Psoas muscle (tissue), 8 donors: ENCODE results near the gene GOT1. TPM values are rescaled to one million over a fixed set of nuclear protein-coding genes. Genes with fewer than 3 reads are reported as not detected.

Experiments used
- ATAC-seq, 4 donors: fragments of 200-7000 bp; cut with Tn5 transposase; one replicate each; pipeline ENCODE4 v1.9.1; 2020; ENCODE audit warnings: moderate library complexity in 3 of 4, mild to moderate bottlenecking in 2 of 4
- DNase-seq, 2 donors: peaks; one replicate each; pipeline ENCODE4 v3.0.0-alpha.2; 2020
- H3K27ac ChIP-seq: fragments of 200-600 bp; one replicate; pipeline ENCODE4 v1.8.0; 2022
- H3K27me3 ChIP-seq, 3 donors: fragments of 200-600 bp in 1 of 3; one replicate each; pipeline versions ENCODE4 v1.6.1 to v1.8.0; 2013 to 2022; ENCODE audit warnings: low read length in 2 of 3, mild to moderate bottlenecking in 2 of 3, moderate library complexity in 1 of 3; ENCODE audit not compliant: insufficient read depth in 3 of 3
- H3K36me3 ChIP-seq, 2 donors: fragments of 200-600 bp in 1 of 2; one replicate each; pipeline versions ENCODE4 v1.6.1 to v1.8.0; 2013 to 2022; ENCODE audit warnings: low read depth in 1 of 2, mild to moderate bottlenecking in 1 of 2, moderate library complexity in 1 of 2; ENCODE audit not compliant: insufficient read depth in 1 of 2
- H3K4me1 ChIP-seq: fragments of 200-600 bp; one replicate; pipeline ENCODE4 v1.8.0; 2022
- H3K4me3 ChIP-seq: fragments of 200-600 bp; one replicate; pipeline ENCODE4 v1.8.0; 2022; ENCODE audit warnings: mild to moderate bottlenecking
- H3K9me3 ChIP-seq: fragments of 200-600 bp; one replicate; pipeline ENCODE4 v1.8.0; 2022
- WGBS, 3 donors: extraction: QIAGEN DNeasy Blood & Tissue Kit; methylation state at CpG; one replicate each; pipeline versions ENCODE4 v1.1.6 to v1.1.7; 2013; 5-methylcytosine and 5-hydroxymethylcytosine counted together
- intact Hi-C, 2 donors: fragments of 100-400 bp; cut with DNase I; formaldehyde crosslinking; loops; one replicate each; pipeline versions ENCODE4 v1.11.0 to v1.14.2; 2022
- long read RNA-seq, 2 donors: library from polyadenylated mRNA; unstranded; transcript quantifications; one replicate each; pipeline ENCODE4 v2.0.0, GENCODE V29; 2021
- polyA plus RNA-seq, 3 donors: library from polyadenylated mRNA; stranded (reverse); fragments of 200-250 nt; gene quantifications; one replicate each; pipeline ENCODE4 v1.2.3, GENCODE V29; 2013
- total RNA-seq, 4 donors: library from RNA; stranded (reverse); fragmentation: NEBNext Ultra II Directional in 2 of 4; extraction: Animal tissue kit (Norgen Biotek cat#: 25700) in 2 of 4; gene quantifications; one replicate each; pipeline versions ENCODE4 v1.2.1 to v1.2.4, GENCODE V29; 2021 to 2023
- TF ChIP-seq, protein P1 (sequence below): fragments of 200-600 bp; IDR thresholded peaks from one replicate; pipeline ENCODE4 v1.8.0; 2022; ENCODE audit warnings: antibody characterized with exemption
- donor health status: healthy with polysubstance abuse.
- donor health status: DM: no; HTN: no; CAD: no; lungs with moderate emphysema.
- donor health status: Bipolar disorder and iron deficiency.
- donor health status: healthy.
- donor health status: DM: yes; HTN: yes; CAD: no.
- donor health status: DM: no; HTN: no; CAD: no.
- donor health status: DM: no; HTN: no; CAD: no.
- donor health status: DM: yes; HTN: yes; CAD: no.

The GOT1 gene
- total RNA-seq (100 to 1,000 TPM in 3 of 4 donors, 10 to 100 TPM in 1; 98.9 to 381 (median 223) TPM), polyA plus RNA-seq (100 to 1,000 TPM in 2 of 3 donors, 10 to 100 TPM in 1; 87.7 to 299 (median 208) TPM)
- long read RNA-seq, donor 1, transcript GOT1-201 (9 exons, 2,923 nt): major isoform, 105 of 115 reads
- long read RNA-seq, donor 1, partial matches to known transcripts: 1 of 115 reads
- long read RNA-seq, donor 1, other reads (novel, unspliced or antisense): 8 of 115 reads
- long read RNA-seq, donor 2, transcript GOT1-201 (9 exons, 2,923 nt): major isoform, 345 of 367 reads
- long read RNA-seq, donor 2, partial matches to known transcripts: 7 of 367 reads
- long read RNA-seq, donor 2, other reads (novel, unspliced or antisense): 13 of 367 reads

DNA sequence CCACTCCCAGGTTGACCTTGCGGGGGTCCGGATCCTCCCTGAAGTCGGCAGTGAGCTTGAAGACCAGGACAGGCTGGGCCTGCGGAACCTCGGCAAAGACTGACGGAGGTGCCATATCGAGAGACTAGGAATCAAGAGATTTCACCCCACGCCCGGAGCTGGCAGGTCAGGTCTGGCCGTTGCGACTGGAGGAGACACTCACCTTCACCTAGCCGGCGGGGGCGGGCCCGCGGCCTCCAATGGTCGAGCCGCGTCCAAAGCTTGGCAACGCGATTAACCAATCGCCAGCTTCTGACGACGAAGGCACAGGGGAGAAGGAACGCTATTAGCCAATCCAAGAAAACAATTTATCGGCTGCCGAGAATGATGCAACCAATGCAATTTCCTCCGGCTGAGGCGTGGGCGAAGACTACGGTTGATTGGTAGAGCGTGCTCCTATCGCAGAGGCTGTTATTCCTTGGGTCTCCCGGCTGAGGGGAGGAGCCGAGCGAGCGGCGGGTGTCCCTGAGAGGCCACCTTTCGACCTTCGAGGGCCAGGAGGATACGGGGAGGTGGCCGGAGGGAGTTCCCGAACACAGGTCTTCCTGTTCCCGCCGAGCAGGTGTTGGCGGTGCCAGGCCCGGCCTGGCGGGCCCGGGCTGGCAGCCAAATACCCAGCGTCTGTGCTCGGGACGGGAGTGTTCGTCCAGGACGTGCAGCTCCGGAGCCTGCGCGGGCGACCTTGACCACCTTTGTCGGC, at the start of gene GOT1:
TSS of gene GOT1 (minus strand) at position 174 of the 739 bp plus-strand sequence. CDS start at position 115, 59 bp downstream.
- TF ChIP-seq, protein P1, sequence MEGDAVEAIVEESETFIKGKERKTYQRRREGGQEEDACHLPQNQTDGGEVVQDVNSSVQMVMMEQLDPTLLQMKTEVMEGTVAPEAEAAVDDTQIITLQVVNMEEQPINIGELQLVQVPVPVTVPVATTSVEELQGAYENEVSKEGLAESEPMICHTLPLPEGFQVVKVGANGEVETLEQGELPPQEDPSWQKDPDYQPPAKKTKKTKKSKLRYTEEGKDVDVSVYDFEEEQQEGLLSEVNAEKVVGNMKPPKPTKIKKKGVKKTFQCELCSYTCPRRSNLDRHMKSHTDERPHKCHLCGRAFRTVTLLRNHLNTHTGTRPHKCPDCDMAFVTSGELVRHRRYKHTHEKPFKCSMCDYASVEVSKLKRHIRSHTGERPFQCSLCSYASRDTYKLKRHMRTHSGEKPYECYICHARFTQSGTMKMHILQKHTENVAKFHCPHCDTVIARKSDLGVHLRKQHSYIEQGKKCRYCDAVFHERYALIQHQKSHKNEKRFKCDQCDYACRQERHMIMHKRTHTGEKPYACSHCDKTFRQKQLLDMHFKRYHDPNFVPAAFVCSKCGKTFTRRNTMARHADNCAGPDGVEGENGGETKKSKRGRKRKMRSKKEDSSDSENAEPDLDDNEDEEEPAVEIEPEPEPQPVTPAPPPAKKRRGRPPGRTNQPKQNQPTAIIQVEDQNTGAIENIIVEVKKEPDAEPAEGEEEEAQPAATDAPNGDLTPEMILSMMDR: no peak
- peak within 1 kb of the TSS; percentile 94 for H3K4me3 ChIP-seq
- peaks cover 62% of the 10 kb centered on the region for H3K4me1 ChIP-seq
- intact Hi-C loops: loop anchor here in 1 of 2 donors (5.0 kb wide), 1 partner anchor 38 kb away; no protein-coding TSS in a partner anchor
- 0% methylated on average over 58 to 59 of the region's 59 CpGs for WGBS, 3 donors
- H3K36me3 ChIP-seq: peaks cover 4 to 14% of the 10 kb centered on the region in 2 donors
- peak; percentile 95 to 98 (median 97) for ATAC-seq
- H3K27ac ChIP-seq: peak within 1 kb of the TSS; percentile 85
- DNase-seq: peak; percentile 92 to 97
- H3K27me3 ChIP-seq: no peaks in the 10 kb centered on the region
- no peaks in the 10 kb centered on the region for H3K9me3 ChIP-seq

DNA sequence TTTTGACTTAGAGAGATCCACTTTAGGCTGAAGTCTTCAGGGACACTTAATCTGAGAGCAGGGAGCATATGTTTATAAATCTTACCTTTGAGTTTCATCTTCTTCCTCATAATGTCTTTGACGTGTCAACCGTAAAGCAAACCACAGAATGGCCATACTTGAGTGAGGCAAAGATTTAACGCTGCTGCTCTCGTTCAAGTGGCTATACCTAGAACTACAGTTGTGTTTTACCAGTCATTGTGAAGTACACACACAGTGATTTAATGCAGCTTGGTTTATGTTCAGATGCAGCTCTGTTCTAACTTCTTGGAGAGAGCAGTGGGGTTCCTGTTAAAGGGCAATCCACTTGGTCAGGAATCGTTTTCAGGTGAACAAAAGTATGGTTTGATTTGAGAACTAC, 39.9 kb upstream of the GOT1 start:
- WGBS, 3 donors: 62 to 63% (median 62%) methylated on average over 5 of the region's 5 CpGs
- intact Hi-C loops: no loop called here
- Histone ChIP-seq H3K27ac (no peak overlapping the region), H3K4me1 (no peaks in the 10 kb centered on the region), H3K4me3 (no peak overlapping the region), H3K36me3 (no peaks in the 10 kb centered on the region), H3K27me3 (peaks cover 3 to 13% (median 4%) of the 10 kb centered on the region in 3 donors), H3K9me3 (no peaks in the 10 kb centered on the region)
- DNase-seq (no peak), ATAC-seq (no peak)
- TF ChIP-seq, protein P1: no peak

DNA sequence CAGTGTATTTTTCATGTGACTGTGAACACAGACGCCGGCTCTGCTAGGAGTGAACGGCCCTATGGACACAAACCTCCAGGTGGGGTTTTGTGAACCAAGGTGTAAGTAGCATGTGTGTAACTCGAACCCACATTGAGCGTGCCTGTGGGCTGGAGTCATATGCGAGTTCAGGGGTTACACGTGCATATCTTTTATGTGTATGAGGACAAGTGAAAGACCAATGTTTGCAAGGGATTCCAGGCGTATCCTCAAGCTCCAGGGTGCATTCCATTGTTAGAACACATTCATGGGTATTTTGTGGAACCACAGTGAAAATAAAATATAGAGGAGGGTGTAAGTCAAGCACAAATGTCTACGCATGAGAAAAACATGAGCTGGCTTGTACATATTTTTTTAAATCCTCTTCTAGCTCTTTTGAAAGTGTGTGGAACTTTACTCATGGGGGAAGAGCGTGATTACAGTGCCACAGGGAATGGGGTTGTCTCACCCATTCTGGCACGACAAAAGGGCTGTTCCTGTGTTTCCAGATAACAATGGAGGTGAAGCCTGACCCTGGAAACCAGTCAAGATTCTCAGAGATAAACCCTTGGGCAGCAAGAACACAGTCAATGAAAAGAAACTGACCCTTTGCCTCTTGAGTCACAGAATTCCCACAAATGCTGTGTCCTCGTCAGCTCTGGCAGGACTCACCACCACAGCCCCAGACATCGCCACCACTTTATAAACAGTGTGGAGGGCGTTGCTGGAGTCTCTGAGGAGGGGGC, 37.0 kb upstream of the GOT1 start:
- ATAC-seq: no peak
- DNase-seq: no peak
- no peaks in the 10 kb centered on the region for H3K9me3 ChIP-seq
- intact Hi-C loops: no loop called here
- no peaks in the 10 kb centered on the region for H3K36me3 ChIP-seq
- peaks cover 0 to 2% (median 2%) of the 10 kb centered on the region in 3 donors for H3K27me3 ChIP-seq
- TF ChIP-seq, protein P1: no peak
- no peak overlapping the region for H3K4me3 ChIP-seq
- WGBS, 3 donors: 61 to 65% (median 64%) methylated on average over 14 of the region's 14 CpGs
- H3K4me1 ChIP-seq: no peaks in the 10 kb centered on the region
- no peak overlapping the region for H3K27ac ChIP-seq

DNA sequence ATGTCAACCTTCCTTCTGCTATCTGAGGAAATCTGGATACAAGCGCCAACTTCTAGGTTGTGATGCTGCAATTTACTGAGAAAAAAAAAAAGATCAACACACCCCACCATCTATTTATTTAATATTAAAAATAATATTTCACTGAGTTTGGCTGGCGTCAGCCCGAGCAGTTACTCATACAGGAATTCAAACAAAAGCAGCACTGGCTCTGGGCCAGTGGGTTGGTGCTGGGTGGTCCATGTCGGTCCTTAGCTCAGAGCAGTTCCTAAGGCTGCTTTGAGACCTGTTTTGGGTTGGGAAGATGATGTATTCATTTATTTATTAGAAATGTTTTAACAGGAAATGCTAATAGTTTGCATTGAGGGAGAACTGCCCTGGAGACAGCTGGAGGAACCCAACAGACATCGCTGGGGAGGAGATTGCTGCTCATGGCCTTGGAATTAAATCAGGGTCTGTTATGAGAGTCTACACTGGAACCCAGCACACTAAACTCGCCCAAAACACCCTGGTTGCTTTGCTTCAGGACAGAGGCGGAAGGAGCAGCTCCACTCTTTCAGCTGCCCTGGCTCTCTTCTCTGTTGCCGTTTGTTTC, 36.3 kb upstream of the GOT1 start:
- Histone ChIP-seq H3K4me1 (no peaks in the 10 kb centered on the region), H3K27ac (no peak overlapping the region), H3K9me3 (no peaks in the 10 kb centered on the region), H3K27me3 (peaks cover 2 to 4% (median 3%) of the 10 kb centered on the region in 3 donors), H3K36me3 (no peaks in the 10 kb centered on the region), H3K4me3 (no peak overlapping the region)
- TF ChIP-seq, protein P1: no peak
- WGBS, 3 donors: 54 to 59% (median 55%) methylated on average over 8 of the region's 8 CpGs
- no peak for DNase-seq
- ATAC-seq: no peak
- intact Hi-C loops: no loop called here
